ENCODE results near the gene PITPNC1. TPM values are rescaled to one million over a fixed set of nuclear protein-coding genes. Genes with fewer than 3 reads are reported as not detected.

PITPNC1 gene
- total RNA-seq, 4 donors from 2014 or later = 4.1 to 45.1 (median 8.7) TPM

DNA sequence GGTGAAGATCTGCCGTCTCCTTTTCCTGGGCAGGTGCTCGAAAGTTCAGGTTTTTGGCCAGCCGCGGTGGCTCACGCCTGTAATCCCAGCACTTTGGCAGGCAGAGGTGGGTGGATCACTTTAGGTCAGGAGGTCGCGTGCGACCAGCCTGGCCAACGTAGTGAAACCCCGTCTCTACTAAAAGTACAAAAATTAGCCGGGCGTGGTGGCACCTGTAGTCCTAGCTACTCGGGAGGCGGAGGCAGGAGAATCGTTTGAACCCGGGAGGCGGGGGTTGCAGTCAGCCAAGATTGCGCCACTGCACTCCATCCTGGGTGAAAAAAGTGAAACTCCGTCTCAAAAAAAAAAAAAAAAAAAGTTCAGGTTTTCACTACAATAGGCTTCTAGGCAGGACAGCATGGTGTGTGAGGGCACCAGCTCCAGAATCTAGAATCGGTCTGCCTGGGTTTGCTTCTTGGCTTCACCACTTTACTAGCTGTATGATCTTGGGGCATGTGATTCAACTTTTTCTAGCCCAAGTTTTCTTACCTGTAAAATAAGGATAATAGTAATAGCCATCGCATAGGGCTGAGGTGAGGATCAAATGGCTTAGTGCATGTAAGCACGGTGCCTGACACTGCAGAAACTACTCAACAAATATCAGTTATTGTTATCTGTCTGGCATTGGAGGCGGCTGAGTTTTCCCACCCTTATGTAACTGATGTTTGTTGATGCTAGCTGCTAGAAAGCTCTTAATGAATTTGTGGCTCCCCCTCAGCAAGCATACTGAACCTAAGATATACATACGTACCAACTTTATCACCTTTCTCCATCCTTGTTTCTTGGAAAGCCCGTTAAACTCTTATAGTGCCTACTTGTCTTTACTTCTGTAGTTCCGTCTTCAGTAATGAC lies 12.0 kb upstream of the PITPNC1 start:
- intact Hi-C loops (cut with DNase I; ENCODE audit: low total_unique reads) = no loop called here
- Histone ChIP-seq H3K27ac (peak overlapping the region; percentile 89 to 91), H3K4me3 (peak overlapping the region; percentile 86 to 93), H3K27me3 (no peaks in the 10 kb centered on the region), H3K36me3 (no peaks in the 10 kb centered on the region), H3K4me1 (peaks cover 0 to 15% of the 10 kb centered on the region in 2 donors), H3K9me3 (no peaks in the 10 kb centered on the region)
- TF ChIP-seq POLR2A (IDR thresholded peaks at IDR 0.05) (no peak), CTCF (IDR thresholded peaks at IDR 0.05) (no peak)
- no peak for DNase-seq

GRCh38 chr17:67365738-67366192 lies 11.3 kb upstream of the PITPNC1 start:
- intact Hi-C loops (cut with DNase I; ENCODE audit: low total_unique reads) = no loop called here
- no peaks in the 10 kb centered on the region for H3K9me3 ChIP-seq
- H3K4me1 ChIP-seq = peaks cover 0 to 10% of the 10 kb centered on the region in 2 donors
- no peaks in the 10 kb centered on the region for H3K36me3 ChIP-seq
- peak overlapping the region; percentile 89 to 91 for H3K27ac ChIP-seq
- H3K4me3 ChIP-seq = peak overlapping the region; percentile 86 to 93
- no peak for TF ChIP-seq CTCF (IDR thresholded peaks at IDR 0.05)
- TF ChIP-seq POLR2A (IDR thresholded peaks at IDR 0.05) = no peak
- DNase-seq = no peak
- no peaks in the 10 kb centered on the region for H3K27me3 ChIP-seq

DNA sequence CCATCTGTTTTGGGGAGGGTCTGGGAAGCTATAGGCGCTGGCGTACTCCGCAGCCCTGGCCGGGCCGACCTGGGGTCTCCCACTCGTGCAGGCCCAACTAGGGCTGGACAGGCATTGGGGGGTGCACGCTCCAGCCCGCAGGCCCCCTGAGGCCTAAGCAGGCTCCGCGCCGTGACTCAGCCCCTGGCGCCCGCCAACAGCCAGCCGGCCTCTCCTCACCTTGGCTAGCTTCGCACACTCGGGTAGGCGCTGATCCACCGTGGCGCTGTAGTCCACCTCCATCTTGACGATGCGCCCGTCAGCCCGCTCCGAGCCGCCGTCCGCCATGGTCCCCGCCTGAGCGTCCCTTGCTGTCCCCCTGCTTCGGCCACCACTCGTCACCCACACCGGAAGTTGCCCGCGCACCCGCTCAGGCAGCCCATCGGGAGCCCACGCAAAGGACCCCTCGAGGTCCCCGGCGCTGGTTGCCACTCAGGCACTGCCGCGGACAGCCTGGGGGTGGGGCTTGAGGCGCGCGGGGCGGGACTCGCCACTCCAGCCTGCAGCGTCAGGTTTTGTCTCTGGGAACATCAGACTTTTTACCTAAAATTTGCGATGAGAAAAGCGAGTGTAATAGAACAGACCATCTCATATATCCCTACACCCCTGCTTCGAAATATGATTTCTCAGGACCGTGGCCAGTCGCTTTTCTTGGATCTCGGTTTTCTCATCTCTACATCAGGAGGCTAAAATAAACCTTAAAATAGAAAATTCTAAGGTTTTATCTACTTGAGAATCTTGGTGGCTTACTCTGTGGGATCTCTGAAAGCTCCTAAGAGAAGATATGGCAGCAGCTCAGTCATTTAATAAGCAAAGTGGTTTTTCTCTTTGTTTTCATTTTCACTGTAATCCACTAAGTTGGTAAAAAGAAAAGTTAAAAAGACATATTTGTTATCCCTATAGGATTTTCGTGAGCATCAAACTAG lies 10.6 kb upstream of the PITPNC1 start, which contains the start of gene PSMD12:
Gene PSMD12, minus strand, starts transcription at position 385 of the 965 bp plus-strand sequence. Its CDS starts 58 bp downstream, at position 327.
- intact Hi-C loops (cut with DNase I; ENCODE audit: low total_unique reads) = no loop called here
- Histone ChIP-seq H3K4me3 (peak within 1 kb of the TSS; percentile 86 to 93), H3K4me1 (peaks cover 0 to 10% of the 10 kb centered on the region in 2 donors), H3K9me3 (no peaks in the 10 kb centered on the region), H3K27ac (peak within 1 kb of the TSS; percentile 89 to 91), H3K27me3 (no peaks in the 10 kb centered on the region), H3K36me3 (no peaks in the 10 kb centered on the region)
- DNase-seq = peak; percentile 89 to 95
- peak; percentile 32 to 76 for TF ChIP-seq POLR2A (IDR thresholded peaks at IDR 0.05)
- TF ChIP-seq CTCF (IDR thresholded peaks at IDR 0.05) = peak in 1 of 4 experiments; percentile 6

DNA sequence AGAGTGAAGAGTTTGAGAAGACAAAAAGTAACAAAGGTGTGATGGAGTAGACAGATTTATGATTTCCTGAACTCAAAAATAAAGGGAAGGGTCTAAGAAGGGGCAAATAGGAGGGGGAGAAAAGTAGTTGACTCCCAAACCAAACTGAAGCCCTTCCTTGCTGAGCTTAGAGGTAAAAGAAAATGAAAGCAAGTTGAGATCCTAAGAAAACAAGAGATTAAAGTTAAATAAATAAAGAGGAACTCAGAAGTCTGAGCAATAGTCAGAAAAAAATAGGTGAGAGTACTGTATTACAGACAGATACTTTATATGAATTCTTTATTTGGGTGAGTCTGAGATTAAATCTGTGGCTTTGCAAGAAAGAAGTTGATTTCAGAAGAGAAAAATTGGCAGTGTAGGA lies 7.4 kb upstream of the PITPNC1 start:
- H3K4me3 ChIP-seq = no peak overlapping the region
- no peaks in the 10 kb centered on the region for H3K36me3 ChIP-seq
- no peaks in the 10 kb centered on the region for H3K9me3 ChIP-seq
- TF ChIP-seq POLR2A (IDR thresholded peaks at IDR 0.05) (no peak), CTCF (IDR thresholded peaks at IDR 0.05) (no peak)
- H3K27ac ChIP-seq = no peak overlapping the region
- DNase-seq = no peak
- peaks cover 0 to 8% of the 10 kb centered on the region in 2 donors for H3K4me1 ChIP-seq
- intact Hi-C loops (cut with DNase I; ENCODE audit: low total_unique reads) = no loop called here
- H3K27me3 ChIP-seq = no peaks in the 10 kb centered on the region

All from uterus (tissue), 4 donors.